Measurements from ENCODE around the gene FAM50A.

- TF ChIP-seq POLR2A (IDR thresholded peaks at IDR 0.05; ENCODE audit: low read depth, low read length) (no peak), MXI1 (IDR thresholded peaks at IDR 0.05; ENCODE audit: borderline replicate concordance, low read depth, low read length) (no peak), FOS (IDR thresholded peaks at IDR 0.05; ENCODE audit: low read depth, low read length) (no peak), CTCF (conservative IDR thresholded peaks at IDR 0.05; ENCODE audit: low read depth, low read length) (no peak), ELK1 (IDR thresholded peaks at IDR 0.05; ENCODE audit: borderline replicate concordance, low read depth, low read length) (no peak)
These were observed 22.1 kb downstream of the FAM50A start for GRCh38 chrX:154466036-154466435.
